Calu3 (cell line): ENCODE data around the gene LDLRAD4. TPM values are rescaled to one million over a fixed set of nuclear protein-coding genes. Genes with fewer than 3 reads are reported as not detected.
A peak's percentile ranks its signal among the peaks of the same experiment; 100 is the strongest.

Experiments
- BruUV-seq: library from RNA; stranded (reverse); fragments of 400-500 nt; replicated peaks from 2 replicates; lab custom pipeline; 2021; lab: Mats Ljungman, UMichigan
- CTCF ChIA-PET: fragments of 300-600 bp; sonication (Branson Sonifier 250); formaldehyde crosslinking; loops from one replicate; lab custom pipeline; 2022; ENCODE audit warnings: antibody characterized with exemption; lab: Charles Lee
- DNase-seq: peaks from one replicate; pipeline ENCODE4 v3.0.0; 2022
- H3K27ac Mint-ChIP-seq: one replicate; pipeline ENCODE4 v1.8.0; 2022; ENCODE audit warnings: mixed read lengths; ENCODE audit not compliant: unreplicated experiment
- H3K27me3 Mint-ChIP-seq: one replicate; pipeline ENCODE4 v1.8.0; 2022; ENCODE audit warnings: mixed read lengths; ENCODE audit not compliant: unreplicated experiment
- H3K36me3 Mint-ChIP-seq: one replicate; pipeline ENCODE4 v1.8.0; 2022; ENCODE audit warnings: mild to moderate bottlenecking, moderate library complexity, mixed read lengths; ENCODE audit not compliant: insufficient read depth, unreplicated experiment
- H3K4me1 Mint-ChIP-seq: one replicate; pipeline ENCODE4 v1.8.0; 2022; ENCODE audit warnings: mild to moderate bottlenecking, low read depth, mixed read lengths; ENCODE audit not compliant: unreplicated experiment
- H3K4me3 Mint-ChIP-seq: one replicate; pipeline ENCODE4 v1.8.0; 2022; ENCODE audit warnings: mild to moderate bottlenecking, low read depth, moderate library complexity, mixed read lengths; ENCODE audit not compliant: unreplicated experiment
- H3K9me3 Mint-ChIP-seq: one replicate; pipeline ENCODE4 v1.8.0; 2022; ENCODE audit warnings: low read depth, mixed read lengths; ENCODE audit not compliant: unreplicated experiment
- CTCF ChIP-seq: fragments of 200-600 bp; IDR thresholded peaks from one replicate; pipeline ENCODE4 v1.8.0; 2022; ENCODE audit warnings: antibody characterized with exemption; ENCODE audit not compliant: unreplicated experiment
- intact Hi-C: fragments of 100-400 bp; cut with micrococcal nuclease; formaldehyde crosslinking; loops from one replicate; pipeline ENCODE4 v1.10.0; 2022; ENCODE audit not compliant: unreplicated experiment
- total RNA-seq: library from RNA; stranded (reverse); gene quantifications from 2 replicates; pipeline ENCODE4 v1.2.3, GENCODE V29; 2022

Gene LDLRAD4
- total RNA-seq, 1 experiment from 2014 or later = 0.50 TPM

GRCh38 chr18:13558124-13558523 is 339.6 kb downstream of the LDLRAD4 start:
- CTCF ChIA-PET = interaction anchor here (0.7 kb wide), 1 partner anchor 255 kb away, joined by 3 read pairs; no protein-coding TSS in a partner anchor
- peak; percentile 45 for TF ChIP-seq CTCF
- H3K9me3 Mint-ChIP-seq = no peaks in the 10 kb centered on the region
- peaks cover 53% of the 10 kb centered on the region for H3K27me3 Mint-ChIP-seq
- H3K27ac Mint-ChIP-seq = no peak overlapping the region
- intact Hi-C loops = loop anchor here (1.0 to 10.0 kb wide), 3 partner anchors 72 to 243 kb away; no protein-coding TSS in a partner anchor
- no peaks in the 10 kb centered on the region for H3K4me1 Mint-ChIP-seq
- no peak overlapping the region for H3K4me3 Mint-ChIP-seq
- H3K36me3 Mint-ChIP-seq = no peaks in the 10 kb centered on the region
- no TSS peak for BruUV-seq
- DNase-seq = peak; percentile 23

DNA sequence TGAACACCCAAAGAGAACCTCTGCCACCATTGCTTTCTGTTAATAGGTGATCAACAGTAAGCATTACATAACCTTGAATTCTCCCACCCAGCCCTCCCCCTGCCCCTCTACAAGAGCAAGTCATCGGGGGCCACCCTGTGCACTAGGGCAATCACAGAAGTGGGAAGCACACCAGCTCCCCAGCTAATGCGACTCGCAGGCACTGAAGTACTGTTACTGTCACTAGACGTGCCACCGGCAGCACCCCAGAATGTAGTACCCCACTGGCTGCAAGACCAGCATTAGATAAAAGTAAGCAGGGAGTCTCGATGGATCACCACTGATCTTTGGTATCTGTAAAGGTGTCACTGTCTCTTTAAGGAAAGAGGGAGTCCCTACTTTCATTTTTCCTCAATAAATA is 340.2 kb downstream of the LDLRAD4 start:
- TF ChIP-seq CTCF = no peak
- Mint-ChIP-seq H3K4me1 (no peaks in the 10 kb centered on the region), H3K27ac (no peak overlapping the region), H3K9me3 (no peaks in the 10 kb centered on the region), H3K27me3 (peaks cover 53% of the 10 kb centered on the region), H3K36me3 (no peaks in the 10 kb centered on the region), H3K4me3 (no peak overlapping the region)
- no TSS peak for BruUV-seq
- intact Hi-C loops = loop anchor here (1.0 to 10.0 kb wide), 3 partner anchors 72 to 243 kb away; no protein-coding TSS in a partner anchor
- no peak for DNase-seq
- CTCF ChIA-PET = interaction anchor here (0.7 kb wide), 1 partner anchor 254 kb away, joined by 3 read pairs; no protein-coding TSS in a partner anchor

- Mint-ChIP-seq H3K27ac (no peak overlapping the region), H3K36me3 (no peaks in the 10 kb centered on the region)
- intact Hi-C loops = loop anchor here (10.0 kb wide), 1 partner anchor 155 kb away; no protein-coding TSS in a partner anchor
Observed at GRCh38 chr18:13559754-13560153, 341.2 kb downstream of the LDLRAD4 start.

DNA sequence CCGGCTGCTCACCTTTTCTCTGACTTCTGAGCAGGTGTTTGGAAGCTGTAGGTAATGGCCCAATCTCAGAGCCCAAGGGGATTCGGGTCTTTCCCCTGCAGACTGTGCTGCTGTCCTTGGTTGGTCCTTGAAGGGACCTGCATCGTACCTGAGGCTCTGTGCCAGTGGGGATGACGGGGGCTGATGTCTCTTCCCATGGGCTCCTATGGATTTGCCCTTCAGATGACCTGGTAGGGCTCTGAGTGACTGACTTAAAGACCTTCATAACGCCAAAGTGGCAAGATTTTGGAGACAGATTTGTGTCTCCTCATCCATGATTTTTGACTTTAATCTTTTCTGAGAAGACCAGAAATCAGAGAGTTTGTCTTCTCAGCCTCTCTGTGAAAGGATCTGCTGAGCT is 341.7 kb downstream of the LDLRAD4 start:
- no peaks in the 10 kb centered on the region for H3K4me1 Mint-ChIP-seq
- H3K4me3 Mint-ChIP-seq = no peak overlapping the region
- TF ChIP-seq CTCF = no peak
- DNase-seq = no peak
- H3K27me3 Mint-ChIP-seq = peaks cover 39% of the 10 kb centered on the region
- no peak overlapping the region for H3K27ac Mint-ChIP-seq
- CTCF ChIA-PET = no interaction called here
- no peaks in the 10 kb centered on the region for H3K36me3 Mint-ChIP-seq
- no peaks in the 10 kb centered on the region for H3K9me3 Mint-ChIP-seq
- intact Hi-C loops = no loop called here
- no TSS peak for BruUV-seq

More at GRCh38 chr18:13559754-13560153, 341.2 kb downstream of the LDLRAD4 start:
- TF ChIP-seq CTCF = no peak
- Mint-ChIP-seq H3K4me3 (no peak overlapping the region), H3K4me1 (no peaks in the 10 kb centered on the region), H3K9me3 (no peaks in the 10 kb centered on the region), H3K27me3 (peaks cover 44% of the 10 kb centered on the region)
- no TSS peak for BruUV-seq
- CTCF ChIA-PET = no interaction called here
- no peak for DNase-seq
